Measurements from ENCODE around the gene B3GNT7. TPM values are rescaled to one million over a fixed set of nuclear protein-coding genes. Genes with fewer than 3 reads are reported as not detected.
A peak's percentile ranks its signal among the peaks of the same experiment; 100 is the strongest.
"Not testable (repeated sequence)": the region's sequence is repeated elsewhere in the genome, so short reads cannot be mapped to it uniquely, and the experiment has no call there.

Gene B3GNT7
- 1.6 TPM for total RNA-seq

GRCh38 chr2:231395188-231396057 is at the start of gene B3GNT7:
TSS of gene B3GNT7 (plus strand) at chr2:231395710. CDS start at chr2:231395804, 94 bp downstream.
- ATAC-seq: no peak

GRCh38 chr2:231347081-231347480 is 48.4 kb upstream of the B3GNT7 start:
- ATAC-seq (no peak), DNase-seq (ENCODE audit: low spot score) (no peak)

More at GRCh38 chr2:231395188-231396057, at the start of gene B3GNT7:
- no peak for DNase-seq (ENCODE audit: low spot score)

- no peak for ATAC-seq
- no peak for DNase-seq (ENCODE audit: low spot score)
Observed at GRCh38 chr2:231347638-231348037, 47.9 kb upstream of the B3GNT7 start.

- ATAC-seq (no peak), DNase-seq (ENCODE audit: low spot score) (no peak)
Observed at GRCh38 chr2:231348173-231348572, 47.3 kb upstream of the B3GNT7 start.

- DNase-seq (ENCODE audit: low spot score) (no peak), ATAC-seq (no peak)
Observed at GRCh38 chr2:231348704-231349373, 46.7 kb upstream of the B3GNT7 start.

GRCh38 chr2:231349374-231349735 is 46.2 kb upstream of the B3GNT7 start:
- DNase-seq (ENCODE audit: low spot score); ATAC-seq: not testable (repeated sequence)

- ATAC-seq: no peak
Observed at GRCh38 chr2:231351648-231352047, 43.9 kb upstream of the B3GNT7 start.

GRCh38 chr2:231353469-231353868 is 42.0 kb upstream of the B3GNT7 start:
- DNase-seq (ENCODE audit: low spot score) (no peak), ATAC-seq (no peak)

More at GRCh38 chr2:231351648-231352047, 43.9 kb upstream of the B3GNT7 start:
- no peak for DNase-seq (ENCODE audit: low spot score)

GRCh38 chr2:231355508-231356465 is 39.7 kb upstream of the B3GNT7 start:
- no peak for ATAC-seq
- no peak for DNase-seq (ENCODE audit: low spot score)

GRCh38 chr2:231356466-231356844 is 39.1 kb upstream of the B3GNT7 start:
- ATAC-seq (no peak), DNase-seq (ENCODE audit: low spot score) (no peak)

GRCh38 chr2:231357048-231357447 is 38.5 kb upstream of the B3GNT7 start:
- ATAC-seq (no peak), DNase-seq (ENCODE audit: low spot score) (no peak)

- no peak for ATAC-seq
- DNase-seq (ENCODE audit: low spot score): no peak
Observed at GRCh38 chr2:231357931-231358330, 37.6 kb upstream of the B3GNT7 start.

GRCh38 chr2:231359441-231359840 is 36.1 kb upstream of the B3GNT7 start:
- ATAC-seq (no peak), DNase-seq (ENCODE audit: low spot score) (no peak)

GRCh38 chr2:231359948-231360347 is 35.6 kb upstream of the B3GNT7 start:
- ATAC-seq (no peak), DNase-seq (ENCODE audit: low spot score) (no peak)

GRCh38 chr2:231360401-231360800 is 35.1 kb upstream of the B3GNT7 start:
- ATAC-seq (no peak), DNase-seq (ENCODE audit: low spot score) (no peak)

- no peak for DNase-seq (ENCODE audit: low spot score)
- peak; percentile 44 for ATAC-seq
Observed at GRCh38 chr2:231360881-231361371, 34.6 kb upstream of the B3GNT7 start.

GRCh38 chr2:231361701-231362554 is 33.6 kb upstream of the B3GNT7 start:
- ATAC-seq: peak; percentile 42
- DNase-seq (ENCODE audit: low spot score): no peak

- DNase-seq (ENCODE audit: low spot score): no peak
- ATAC-seq: peak; percentile 30
Observed at GRCh38 chr2:231362555-231363184, 32.8 kb upstream of the B3GNT7 start.

- no peak for DNase-seq (ENCODE audit: low spot score)
Observed at GRCh38 chr2:231364061-231364460, 31.4 kb upstream of the B3GNT7 start.

More at GRCh38 chr2:231364061-231364460, 31.4 kb upstream of the B3GNT7 start:
- no peak for ATAC-seq
